Coronary artery (tissue), 2 donors: ENCODE measurements around the gene LRRC36.
"Not testable (repeated sequence)": the region's sequence is repeated elsewhere in the genome, so short reads cannot be mapped to it uniquely, and the experiment has no call there.

Experiments used
- DNase-seq: peaks from one replicate; pipeline ENCODE4 v3.0.0-alpha.2; 2017; ENCODE audit warnings: low spot score
- H3K27ac ChIP-seq, 2 donors: fragments of 200-600 bp; sonication (generic); one replicate each; pipeline ENCODE4 v1.5.1; 2016 to 2019
- H3K4me3 ChIP-seq: fragments of 200-600 bp; sonication (generic); 2 replicates; pipeline ENCODE4 v1.5.1; 2016; ENCODE audit warnings: mild to moderate bottlenecking, moderate library complexity
- TF ChIP-seq, protein P1 (sequence below): fragments of 200-600 bp; sonication (generic); IDR thresholded peaks from one replicate; pipeline ENCODE4 v1.5.1; 2019; ENCODE audit warnings: antibody characterized with exemption

Gene LRRC36

DNA sequence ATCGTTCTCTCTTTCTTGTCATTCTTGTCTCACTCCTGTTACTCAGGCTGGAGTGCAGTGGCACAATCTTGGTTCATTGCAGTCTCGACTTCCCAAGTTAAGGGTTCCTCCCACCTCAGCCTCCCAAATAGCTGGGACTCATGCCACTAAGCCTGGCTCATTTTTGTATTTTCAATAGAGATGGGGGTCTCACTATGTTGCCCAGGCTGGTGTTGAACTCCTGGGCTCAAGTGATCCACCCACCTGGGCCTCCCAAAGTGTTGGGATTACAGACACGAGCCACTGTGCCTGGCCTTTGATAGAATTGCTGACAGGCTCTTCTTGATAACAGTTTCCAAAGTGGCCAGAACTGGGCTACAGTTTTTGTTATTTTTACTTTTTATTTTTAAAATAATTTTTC, 34.4 kb downstream of the LRRC36 start:
- no peak overlapping the region for H3K27ac ChIP-seq
- TF ChIP-seq, protein P1, sequence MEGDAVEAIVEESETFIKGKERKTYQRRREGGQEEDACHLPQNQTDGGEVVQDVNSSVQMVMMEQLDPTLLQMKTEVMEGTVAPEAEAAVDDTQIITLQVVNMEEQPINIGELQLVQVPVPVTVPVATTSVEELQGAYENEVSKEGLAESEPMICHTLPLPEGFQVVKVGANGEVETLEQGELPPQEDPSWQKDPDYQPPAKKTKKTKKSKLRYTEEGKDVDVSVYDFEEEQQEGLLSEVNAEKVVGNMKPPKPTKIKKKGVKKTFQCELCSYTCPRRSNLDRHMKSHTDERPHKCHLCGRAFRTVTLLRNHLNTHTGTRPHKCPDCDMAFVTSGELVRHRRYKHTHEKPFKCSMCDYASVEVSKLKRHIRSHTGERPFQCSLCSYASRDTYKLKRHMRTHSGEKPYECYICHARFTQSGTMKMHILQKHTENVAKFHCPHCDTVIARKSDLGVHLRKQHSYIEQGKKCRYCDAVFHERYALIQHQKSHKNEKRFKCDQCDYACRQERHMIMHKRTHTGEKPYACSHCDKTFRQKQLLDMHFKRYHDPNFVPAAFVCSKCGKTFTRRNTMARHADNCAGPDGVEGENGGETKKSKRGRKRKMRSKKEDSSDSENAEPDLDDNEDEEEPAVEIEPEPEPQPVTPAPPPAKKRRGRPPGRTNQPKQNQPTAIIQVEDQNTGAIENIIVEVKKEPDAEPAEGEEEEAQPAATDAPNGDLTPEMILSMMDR = no peak
- no peak overlapping the region for H3K4me3 ChIP-seq
- no peak for DNase-seq

DNA sequence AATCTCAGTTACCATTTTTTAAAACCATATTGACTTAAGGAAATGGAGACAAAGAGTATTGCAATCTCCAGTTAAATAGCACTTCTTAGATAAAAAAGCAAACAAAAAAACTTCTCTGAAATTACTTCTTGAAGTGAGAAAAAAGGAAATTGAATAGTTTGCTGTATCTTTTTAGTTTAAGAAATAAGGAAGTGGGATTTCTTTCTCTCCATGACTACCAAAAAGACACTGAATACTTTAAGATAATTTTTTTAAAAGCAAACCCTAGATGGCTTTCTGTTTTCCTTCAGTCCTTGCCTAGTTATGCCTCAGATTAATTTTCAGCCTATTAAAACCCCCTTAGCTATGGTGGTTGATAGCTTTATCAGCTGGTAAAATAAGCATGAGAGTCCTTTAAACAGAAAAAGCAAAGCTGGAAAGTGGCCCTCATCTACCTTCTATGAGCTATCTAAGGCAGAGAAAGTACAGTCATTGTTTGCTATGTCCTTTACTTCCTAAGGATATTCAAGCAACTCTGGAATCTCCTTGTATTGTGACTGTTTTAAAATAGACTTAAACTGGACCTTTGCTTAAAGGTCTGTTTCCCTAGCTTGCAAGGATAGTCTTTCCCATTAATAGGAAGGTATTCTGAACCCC, 38.1 kb downstream of the LRRC36 start:
- TF ChIP-seq, protein P1 = no peak
- no peak for DNase-seq
- Histone ChIP-seq H3K4me3 (no peak overlapping the region), H3K27ac (no peak overlapping the region)

DNA sequence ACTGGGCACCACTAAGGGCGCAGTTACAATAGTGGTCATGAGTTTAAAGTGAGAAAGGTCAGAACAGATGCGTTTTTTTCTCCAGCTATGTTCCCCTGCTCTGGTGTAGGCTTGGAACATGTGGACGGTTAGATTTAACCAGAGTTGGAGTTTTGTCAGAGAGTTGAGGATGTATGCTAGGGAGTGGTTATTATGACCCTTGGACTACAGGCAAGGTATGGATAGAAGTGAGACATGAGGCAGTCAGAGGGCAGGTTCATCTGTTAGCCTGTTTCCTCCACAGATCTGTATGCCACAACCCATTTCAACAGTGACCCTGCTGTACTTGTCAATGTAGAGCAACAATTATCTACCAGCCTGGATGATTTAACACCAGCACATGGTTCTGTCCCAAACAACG, 44.0 kb downstream of the LRRC36 start:
- H3K4me3 ChIP-seq = no peak overlapping the region
- no peak for DNase-seq
- TF ChIP-seq, protein P1 = no peak
- H3K27ac ChIP-seq = no peak overlapping the region

DNA sequence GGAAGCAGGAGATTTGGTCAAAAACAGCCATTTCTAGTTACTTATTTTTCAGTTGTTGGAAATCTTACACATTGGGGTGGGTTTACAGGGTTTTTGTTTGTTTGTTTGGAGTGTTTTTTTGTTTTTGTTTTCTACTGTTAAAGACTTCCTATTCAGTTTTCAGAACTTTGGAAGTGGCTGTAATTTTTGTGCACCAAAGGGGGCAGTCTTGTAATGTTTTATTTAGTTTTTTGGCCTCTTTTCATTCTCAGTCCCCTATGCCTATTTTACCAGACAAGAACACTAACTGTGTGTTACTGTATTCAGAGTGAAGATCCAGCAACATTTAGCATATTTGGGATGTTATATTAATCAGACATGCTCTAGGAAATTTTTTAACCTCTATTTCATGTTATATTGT, 46.0 kb downstream of the LRRC36 start:
- TF ChIP-seq, protein P1 = no peak
- DNase-seq = no peak
- no peak overlapping the region for H3K27ac ChIP-seq
- no peak overlapping the region for H3K4me3 ChIP-seq

DNA sequence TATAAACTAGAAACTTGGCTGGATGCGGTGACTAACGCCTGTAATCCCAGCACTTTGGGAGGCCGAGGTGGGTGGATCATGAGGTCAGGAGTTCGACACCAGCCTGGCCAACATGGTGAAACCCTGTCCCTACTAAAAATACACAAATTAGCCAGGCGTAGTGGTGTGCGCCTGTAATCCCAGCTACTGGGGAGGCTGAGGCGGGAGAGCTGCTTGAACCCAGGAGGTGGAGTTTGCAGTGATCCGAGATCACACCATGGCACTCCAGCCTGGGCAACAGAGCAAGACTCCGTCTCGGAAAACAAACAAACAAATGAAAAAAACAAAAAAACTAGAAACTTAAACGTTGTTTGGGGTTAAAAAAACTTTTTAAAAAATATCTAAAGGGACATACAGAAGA, 49.4 kb downstream of the LRRC36 start:
- not testable (repeated sequence) for H3K4me3 ChIP-seq, H3K27ac ChIP-seq, DNase-seq

DNA sequence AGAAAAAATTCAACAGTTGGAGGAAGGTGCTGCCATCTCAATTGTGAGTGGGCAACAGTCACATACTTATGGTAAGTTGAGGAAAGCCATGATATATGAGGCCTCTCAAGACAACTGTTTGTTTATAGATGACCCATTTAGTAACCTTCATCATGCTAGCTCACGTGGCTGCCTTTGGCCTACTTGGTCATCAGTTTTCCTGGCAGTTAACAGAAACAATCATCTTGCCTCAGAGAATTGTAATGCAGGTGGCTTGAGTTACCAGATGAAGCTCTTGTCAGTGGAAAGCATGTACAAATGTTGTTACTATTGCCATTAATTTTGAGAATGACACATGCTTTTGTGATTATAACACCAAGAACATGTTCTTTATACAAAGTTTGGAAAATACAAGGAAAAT, 52.0 kb downstream of the LRRC36 start:
- DNase-seq = no peak
- H3K27ac ChIP-seq = no peak overlapping the region
- TF ChIP-seq, protein P1 = no peak
- H3K4me3 ChIP-seq = no peak overlapping the region

DNA sequence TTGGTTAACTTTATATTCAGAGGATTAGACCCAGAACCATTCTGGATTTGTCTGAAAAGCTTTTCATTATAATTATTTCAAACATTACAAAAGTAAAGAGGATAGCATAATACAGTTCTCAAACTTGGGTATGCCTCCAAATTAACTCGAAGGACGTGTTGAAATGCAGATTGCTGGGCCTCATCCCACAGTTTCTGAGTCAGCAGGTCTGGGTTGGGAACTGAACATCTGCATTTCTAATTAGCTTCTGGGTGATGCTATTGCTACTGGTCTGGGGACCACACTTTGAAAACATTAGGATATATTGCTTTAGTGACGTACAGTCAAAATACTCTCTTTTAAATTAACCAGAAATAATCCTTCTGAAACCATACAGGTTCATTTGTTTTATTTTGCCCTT, 56.7 kb downstream of the LRRC36 start:
- H3K27ac ChIP-seq = no peak overlapping the region
- no peak overlapping the region for H3K4me3 ChIP-seq
- no peak for DNase-seq
- TF ChIP-seq, protein P1 = no peak
